H9 (cell line): ENCODE measurements around the gene ST8SIA2. TPM values are rescaled to one million over a fixed set of nuclear protein-coding genes. Genes with fewer than 3 reads are reported as not detected.

Experiments used
- DNase-seq: peaks from one replicate; pipeline ENCODE4 v3.0.0-alpha.2; 2017
- H2AFZ ChIP-seq: one replicate; pipeline ENCODE4 v1.6.1; 2013; ENCODE audit warnings: mild to moderate bottlenecking, low read length, control low read depth, moderate library complexity
- H2AK5ac ChIP-seq: 2 replicates; pipeline ENCODE4 v1.6.1; 2013; ENCODE audit warnings: low read length, control low read depth, mixed read lengths; ENCODE audit not compliant: insufficient read length
- H2BK120ac ChIP-seq: one replicate; pipeline ENCODE4 v1.6.1; 2013; ENCODE audit warnings: low read depth, mild to moderate bottlenecking, low read length, control low read depth, inconsistent platforms; ENCODE audit not compliant: poor library complexity, severe bottlenecking
- H2BK12ac ChIP-seq: 2 replicates; pipeline ENCODE4 v1.6.1; 2013; ENCODE audit warnings: low read length, control low read depth, mixed read lengths, low read depth; ENCODE audit not compliant: insufficient read length
- H2BK15ac ChIP-seq: 2 replicates; pipeline ENCODE4 v1.6.1; 2013; ENCODE audit warnings: low read depth, low read length, control low read depth
- H2BK20ac ChIP-seq: one replicate; pipeline ENCODE4 v1.6.1; 2013; ENCODE audit warnings: low read depth, mild to moderate bottlenecking, low read length, control low read depth, inconsistent platforms; ENCODE audit not compliant: poor library complexity, severe bottlenecking
- H2BK5ac ChIP-seq: 2 replicates; pipeline ENCODE4 v1.6.1; 2013; ENCODE audit warnings: low read length, control low read depth, mixed read lengths; ENCODE audit not compliant: insufficient read length
- H3K14ac ChIP-seq: 2 replicates; pipeline ENCODE4 v1.6.1; 2013; ENCODE audit warnings: low read length, control low read depth; ENCODE audit not compliant: insufficient read depth
- H3K18ac ChIP-seq: 2 replicates; pipeline ENCODE4 v1.6.1; 2013; ENCODE audit warnings: low read depth, mild to moderate bottlenecking, mixed read lengths, low read length, control low read depth; ENCODE audit not compliant: insufficient read length
- H3K23ac ChIP-seq: 2 replicates; pipeline ENCODE4 v1.6.1; 2013; ENCODE audit warnings: low read length, control low read depth, mixed read lengths, low read depth; ENCODE audit not compliant: insufficient read length
- H3K23me2 ChIP-seq: 2 replicates; pipeline ENCODE4 v1.6.1; 2013; ENCODE audit warnings: low read depth, mild to moderate bottlenecking, mixed read lengths, low read length, control low read depth; ENCODE audit not compliant: insufficient read length, poor library complexity, severe bottlenecking
- H3K27ac ChIP-seq: 2 replicates; pipeline ENCODE4 v1.5.1; 2013; ENCODE audit warnings: low read length, control low read depth, mixed read lengths, low read depth; ENCODE audit not compliant: insufficient read length
- H3K27me3 ChIP-seq: 2 replicates; pipeline ENCODE4 v1.6.1; 2013; ENCODE audit warnings: low read length, control low read depth, inconsistent platforms; ENCODE audit not compliant: insufficient read depth
- H3K4ac ChIP-seq: 2 replicates; pipeline ENCODE4 v1.6.1; 2013; ENCODE audit warnings: low read depth, mild to moderate bottlenecking, control low read depth, inconsistent platforms, low read length, moderate library complexity
- H3K4me1 ChIP-seq: 2 replicates; pipeline ENCODE4 v1.6.1; 2013; ENCODE audit warnings: low read length, control low read depth, inconsistent platforms; ENCODE audit not compliant: insufficient read depth
- H3K4me2 ChIP-seq: 2 replicates; pipeline ENCODE4 v1.6.1; 2013; ENCODE audit warnings: low read length, control low read depth, mixed read lengths; ENCODE audit not compliant: insufficient read length, insufficient read depth
- H3K56ac ChIP-seq: 2 replicates; pipeline ENCODE4 v1.6.1; 2013; ENCODE audit warnings: low read depth, mild to moderate bottlenecking, mixed read lengths, low read length, control low read depth; ENCODE audit not compliant: insufficient read length
- H3K79me1 ChIP-seq: 2 replicates; pipeline ENCODE4 v1.6.1; 2013; ENCODE audit warnings: low read depth, mild to moderate bottlenecking, moderate library complexity, low read length, control low read depth, inconsistent platforms; ENCODE audit not compliant: insufficient read depth, poor library complexity, severe bottlenecking
- H3K79me2 ChIP-seq: 2 replicates; pipeline ENCODE4 v1.6.1; 2013; ENCODE audit warnings: low read length, control low read depth, inconsistent platforms; ENCODE audit not compliant: insufficient read depth
- H3K9ac ChIP-seq: 2 replicates; pipeline ENCODE4 v1.6.1; 2013; ENCODE audit warnings: low read length, control low read depth, mixed read lengths; ENCODE audit not compliant: insufficient read length; ENCODE audit errors: extremely low read depth
- H3K9me3 ChIP-seq: one replicate; pipeline ENCODE4 v1.6.1; 2013; ENCODE audit warnings: low read depth, low read length, inconsistent platforms; ENCODE audit not compliant: control insufficient read depth
- H3T11ph ChIP-seq: one replicate; pipeline ENCODE4 v1.6.1; 2013; ENCODE audit warnings: mild to moderate bottlenecking, low read length, control low read depth, inconsistent platforms
- H4K20me1 ChIP-seq: one replicate; pipeline ENCODE4 v1.6.1; 2013; ENCODE audit not compliant: control insufficient read depth, insufficient read length, insufficient read depth
- H4K5ac ChIP-seq: 2 replicates; pipeline ENCODE4 v1.6.1; 2013; ENCODE audit warnings: low read depth, mild to moderate bottlenecking, mixed read lengths, low read length, control low read depth; ENCODE audit not compliant: insufficient read length
- H4K8ac ChIP-seq: replicated peaks from 2 replicates; pipeline ENCODE4 v1.6.1; 2013; ENCODE audit warnings: low read length, control low read depth, mixed read lengths, low read depth; ENCODE audit not compliant: insufficient read length
- H4K91ac ChIP-seq: 2 replicates; pipeline ENCODE4 v1.6.1; 2013; ENCODE audit warnings: low read depth, mild to moderate bottlenecking, moderate library complexity, mixed read lengths, low read length, control low read depth; ENCODE audit not compliant: insufficient read length
- H3K27ac Mint-ChIP-seq, 3 experiments: 2 replicates in 2 of 3; 3 replicates in 1 of 3; pipeline ENCODE4 v1.8.0; 2020 to 2021; ENCODE audit warnings: mixed read lengths in 3 of 3, mild to moderate bottlenecking in 1 of 3, moderate library complexity in 1 of 3
- H3K27me3 Mint-ChIP-seq: 2 replicates; pipeline ENCODE4 v1.8.0; 2021; ENCODE audit warnings: low read depth, mild to moderate bottlenecking, moderate library complexity, mixed read lengths
- H3K36me3 Mint-ChIP-seq, 3 experiments: 2 replicates in 2 of 3; 3 replicates in 1 of 3; pipeline ENCODE4 v1.8.0; 2020 to 2021; ENCODE audit warnings: low read depth in 3 of 3, mixed read lengths in 3 of 3; ENCODE audit not compliant: insufficient read depth in 1 of 3
- H3K4me1 Mint-ChIP-seq, 2 experiments: 2 replicates each; pipeline ENCODE4 v1.8.0; 2020; ENCODE audit warnings: mixed read lengths in 2 of 2
- H3K4me3 Mint-ChIP-seq, 2 experiments: 2 replicates in 1 of 2; 3 replicates in 1 of 2; pipeline ENCODE4 v1.8.0; 2020 to 2021; ENCODE audit warnings: mild to moderate bottlenecking in 2 of 2, mixed read lengths in 2 of 2, moderate library complexity in 1 of 2
- H3K9me3 Mint-ChIP-seq, 2 experiments: 2 replicates in 1 of 2; 3 replicates in 1 of 2; pipeline ENCODE4 v1.8.0; 2020; ENCODE audit warnings: mild to moderate bottlenecking in 2 of 2, mixed read lengths in 2 of 2, moderate library complexity in 1 of 2
- CTCF ChIP-seq: fragments of 200-600 bp; sonication (generic); conservative IDR thresholded peaks from 3 replicates; pipeline ENCODE4 v1.8.0; 2021; ENCODE audit warnings: antibody characterized with exemption, mild to moderate bottlenecking
- WGBS: extraction: QIAGEN DNeasy Blood & Tissue Kit; methylation state at CpG from one replicate; pipeline ENCODE4 v1.1.7; 2013; ENCODE audit warnings: missing lambda C conversion rate, low lambda C conversion rate, mixed read lengths; ENCODE audit not compliant: insufficient read length; ENCODE audit errors: extremely low coverage; 5-methylcytosine and 5-hydroxymethylcytosine counted together
- total RNA-seq: library from RNA; stranded (reverse); gene quantifications from 2 replicates; pipeline ENCODE4 v1.2.1, GENCODE V29; 2021

Gene ST8SIA2
- total RNA-seq, 1 experiment from 2014 or later: 1.8 TPM

GRCh38 chr15:92407321-92407720 is 13.6 kb downstream of the ST8SIA2 start:
- Histone ChIP-seq H2BK20ac (no peak overlapping the region), H3K79me2 (no peaks in the 10 kb centered on the region), H4K8ac (no peak overlapping the region), H3K14ac (no peak overlapping the region), H3T11ph (no peak overlapping the region), H3K79me1 (no peaks in the 10 kb centered on the region), H3K27ac (no peak overlapping the region), H4K20me1 (no peaks in the 10 kb centered on the region), H2BK5ac (no peak overlapping the region), H4K5ac (no peak overlapping the region), H3K4ac (no peak overlapping the region), H3K18ac (no peak overlapping the region), H3K9ac (no peak overlapping the region), H2BK120ac (no peak overlapping the region), H2BK12ac (no peak overlapping the region), H3K4me1 (no peaks in the 10 kb centered on the region), H2BK15ac (no peak overlapping the region), H3K9me3 (no peaks in the 10 kb centered on the region), H2AFZ (no peak overlapping the region), H3K23me2 (no peaks in the 10 kb centered on the region), H3K4me2 (no peak overlapping the region), H4K91ac (no peak overlapping the region), H3K56ac (no peak overlapping the region), H3K27me3 (no peaks in the 10 kb centered on the region), H2AK5ac (no peak overlapping the region), H3K23ac (no peak overlapping the region)
- Mint-ChIP-seq H3K27ac (no peak overlapping the region), H3K36me3 (no peaks in the 10 kb centered on the region), H3K4me1 (peaks cover 3 to 21% of the 10 kb centered on the region in 2 experiments), H3K9me3 (no peaks in the 10 kb centered on the region), H3K27me3 (peaks cover 22% of the 10 kb centered on the region), H3K4me3 (no peak overlapping the region)
- TF ChIP-seq CTCF: no peak
- DNase-seq: no peak
- no CpG with 5 or more reads among the region's 6 CpGs for WGBS
